ENCODE results near the gene SLC5A9. TPM values are rescaled to one million over a fixed set of nuclear protein-coding genes. Genes with fewer than 3 reads are reported as not detected.

Gene SLC5A9
- total RNA-seq, 4 donors from 2014 or later: not detected

- TF ChIP-seq CTCF (IDR thresholded peaks at IDR 0.05; ENCODE audit: low read depth): no peak
Observed at GRCh38 chr1:48294656-48295055, 72.1 kb downstream of the SLC5A9 start.

Other genes starting within 250 kb of the SLC5A9 start
- gene TRABD2B, start 225.3 kb upstream of the SLC5A9 start, total RNA-seq: 1 to 10 TPM in 1 of 4 donors, under 1 TPM in 3; 0.16 to 1.5 (median 0.55) TPM
- gene SPATA6, start 249.5 kb downstream of the SLC5A9 start, total RNA-seq: 10 to 100 TPM; 18.3 to 30.8 (median 23.5) TPM